ACC112 (cell line): Measurements from ENCODE around the gene PLPPR1.

Experiments used
- H2AFZ ChIP-seq: fragments of 200-600 bp; sonication (generic); one replicate; pipeline ENCODE4 v1.6.0; 2017; ENCODE audit warnings: antibody characterized with exemption, low read length; ENCODE audit not compliant: unreplicated experiment
- H3K27ac ChIP-seq: fragments of 200-600 bp; sonication (generic); 2 replicates; pipeline ENCODE4 v1.5.1; 2014; ENCODE audit warnings: low read depth, mild to moderate bottlenecking, antibody characterized with exemption, low read length, moderate library complexity
- H3K27me3 ChIP-seq: fragments of 200-600 bp; sonication (generic); 2 replicates; pipeline ENCODE4 v1.6.1; 2014; ENCODE audit warnings: mild to moderate bottlenecking, antibody characterized with exemption, low read length, moderate library complexity, mixed read lengths; ENCODE audit not compliant: insufficient read depth
- H3K36me3 ChIP-seq: fragments of 200-600 bp; sonication (generic); 2 replicates; pipeline ENCODE4 v1.6.1; 2016; ENCODE audit warnings: mild to moderate bottlenecking, antibody characterized with exemption, low read length, moderate library complexity, mixed read lengths; ENCODE audit not compliant: insufficient read depth
- H3K4me1 ChIP-seq: fragments of 200-600 bp; sonication (generic); one replicate; pipeline ENCODE4 v1.6.1; 2016; ENCODE audit warnings: low read length, mixed read lengths; ENCODE audit not compliant: insufficient read depth, unreplicated experiment, control insufficient read depth
- H3K4me3 ChIP-seq: fragments of 200-600 bp; sonication (generic); 2 replicates; pipeline ENCODE4 v1.5.1; 2014; ENCODE audit warnings: mild to moderate bottlenecking, low read depth, low read length
- H3K79me2 ChIP-seq: fragments of 200-600 bp; sonication (generic); one replicate; pipeline ENCODE4 v1.6.0; 2016; ENCODE audit warnings: low read length; ENCODE audit not compliant: control insufficient read depth, unreplicated experiment, insufficient read depth

PLPPR1 gene

DNA sequence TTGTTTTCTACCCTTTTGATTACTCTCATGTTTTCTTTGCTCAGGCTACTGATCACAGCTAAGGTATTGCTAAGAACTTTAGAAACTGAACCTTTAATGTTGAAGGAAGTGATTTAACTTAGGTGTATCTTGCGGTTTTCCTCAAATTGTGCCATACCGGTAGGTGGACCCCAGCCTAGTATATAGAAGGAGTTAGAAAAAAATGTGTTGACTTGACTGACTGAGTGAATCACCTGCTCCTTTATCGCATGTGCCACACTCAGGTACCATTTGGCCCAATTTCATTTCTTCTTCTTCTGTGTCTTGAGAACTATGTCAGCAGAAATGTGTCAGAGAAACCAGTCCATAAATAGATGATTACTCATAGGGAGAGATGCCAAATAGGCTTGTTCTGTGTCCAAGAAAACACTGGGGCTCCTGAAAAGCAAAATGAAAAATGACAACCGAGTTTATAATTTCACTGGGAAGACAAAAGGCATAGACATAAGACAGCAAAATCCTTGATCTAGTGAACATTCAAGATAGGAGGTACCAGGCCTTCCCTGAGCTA lies 19.4 kb downstream of the PLPPR1 start:
- Histone ChIP-seq H3K4me1 (no peaks in the 10 kb centered on the region), H3K4me3 (no peak overlapping the region), H3K79me2 (no peaks in the 10 kb centered on the region), H3K36me3 (no peaks in the 10 kb centered on the region), H2AFZ (no peak overlapping the region), H3K27me3 (no peaks in the 10 kb centered on the region), H3K27ac (no peak overlapping the region)

DNA sequence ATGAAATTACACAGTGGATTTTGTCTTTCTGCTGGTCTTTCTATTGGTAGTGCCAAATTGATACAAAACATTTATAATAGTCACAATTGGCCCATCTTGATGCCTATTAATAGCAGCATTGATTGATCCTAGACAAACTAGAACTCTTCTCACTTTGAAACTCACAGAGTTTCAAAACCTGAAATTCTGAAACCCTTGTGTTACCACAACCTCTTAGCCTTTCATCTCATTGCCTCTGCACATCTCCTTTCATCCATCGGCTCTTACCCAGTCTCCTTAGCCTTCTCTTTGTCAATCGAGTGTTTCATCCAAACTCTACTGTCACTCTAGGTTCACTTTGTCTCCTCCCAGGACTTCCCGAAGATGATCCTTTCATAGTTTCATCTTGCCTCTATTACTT lies 22.1 kb downstream of the PLPPR1 start:
- no peak overlapping the region for H2AFZ ChIP-seq
- H3K79me2 ChIP-seq = no peaks in the 10 kb centered on the region
- H3K4me3 ChIP-seq = no peak overlapping the region
- no peak overlapping the region for H3K27ac ChIP-seq
- no peaks in the 10 kb centered on the region for H3K27me3 ChIP-seq
- H3K36me3 ChIP-seq = no peaks in the 10 kb centered on the region
- H3K4me1 ChIP-seq = no peaks in the 10 kb centered on the region

DNA sequence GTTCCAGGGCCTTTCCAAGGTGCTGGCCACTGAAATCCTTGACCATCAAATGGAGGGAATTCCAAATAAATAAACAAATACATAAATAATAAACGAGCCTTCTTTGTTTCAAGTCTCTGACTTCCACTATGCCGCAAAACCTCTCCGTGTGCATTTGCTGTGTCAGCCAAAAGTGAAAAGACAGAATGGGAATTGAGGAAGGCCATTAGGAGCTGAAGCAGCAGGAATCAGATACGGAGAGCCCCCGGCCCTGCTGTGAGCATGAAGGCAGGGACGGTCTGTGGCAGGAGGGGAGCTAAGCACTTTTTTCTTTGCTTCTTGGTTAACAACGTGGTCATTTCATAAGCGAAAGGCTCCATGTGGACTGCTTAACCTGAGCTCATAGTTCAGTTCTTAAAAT lies 26.1 kb downstream of the PLPPR1 start:
- Histone ChIP-seq H3K27me3 (no peaks in the 10 kb centered on the region), H3K4me1 (no peaks in the 10 kb centered on the region), H3K79me2 (no peaks in the 10 kb centered on the region), H3K4me3 (no peak overlapping the region), H3K27ac (no peak overlapping the region), H3K36me3 (no peaks in the 10 kb centered on the region), H2AFZ (no peak overlapping the region)

- Histone ChIP-seq H3K79me2 (no peaks in the 10 kb centered on the region), H3K4me1 (no peaks in the 10 kb centered on the region), H2AFZ (no peak overlapping the region), H3K4me3 (no peak overlapping the region), H3K27me3 (no peaks in the 10 kb centered on the region), H3K36me3 (no peaks in the 10 kb centered on the region), H3K27ac (no peak overlapping the region)
Measured at GRCh38 chr9:101055516-101055915, 27.0 kb downstream of the PLPPR1 start.

- Histone ChIP-seq H3K27ac (no peak overlapping the region), H3K4me3 (no peak overlapping the region), H3K27me3 (no peaks in the 10 kb centered on the region), H3K79me2 (no peaks in the 10 kb centered on the region), H2AFZ (no peak overlapping the region), H3K36me3 (no peaks in the 10 kb centered on the region), H3K4me1 (no peaks in the 10 kb centered on the region)
Measured at GRCh38 chr9:101062686-101063085, 34.2 kb downstream of the PLPPR1 start.

DNA sequence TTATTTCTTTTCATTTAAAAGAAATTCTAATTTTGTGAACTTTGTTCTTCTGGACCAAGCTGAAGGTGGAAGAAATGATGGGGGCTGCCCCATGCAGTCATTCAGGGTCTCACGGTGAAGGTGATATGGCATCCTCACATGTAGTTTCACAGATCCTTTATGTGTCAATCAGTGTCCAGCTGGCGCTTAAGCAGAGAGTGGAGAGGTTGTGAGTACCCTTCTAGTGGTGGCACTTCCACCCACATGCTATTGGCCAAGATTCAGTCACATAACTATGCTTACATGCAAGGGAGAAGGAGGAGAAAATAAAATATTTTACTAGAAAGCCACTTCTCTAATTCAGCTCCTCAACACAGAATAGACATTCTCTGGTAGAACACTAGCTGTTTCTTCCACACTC lies 34.7 kb downstream of the PLPPR1 start:
- Histone ChIP-seq H3K27ac (no peak overlapping the region), H3K79me2 (no peaks in the 10 kb centered on the region), H3K27me3 (no peaks in the 10 kb centered on the region)

DNA sequence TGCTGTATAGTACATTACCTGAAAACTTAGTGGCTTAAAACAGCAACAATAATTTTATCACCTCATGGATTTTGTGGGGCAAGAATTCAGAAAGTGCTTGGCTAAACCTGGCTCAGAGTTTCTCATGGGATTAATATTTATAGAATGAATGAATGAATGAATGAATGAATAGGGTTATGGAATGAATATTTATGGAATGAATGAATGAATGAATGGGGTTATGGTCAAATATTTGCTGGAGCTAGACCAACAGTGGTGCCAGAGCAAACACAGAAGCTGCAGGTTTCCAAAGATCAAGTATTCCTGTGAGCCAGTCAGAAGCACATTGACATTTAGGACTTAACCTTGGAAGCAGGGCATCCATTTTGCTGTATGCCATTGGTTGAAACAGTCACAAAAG lies 35.7 kb downstream of the PLPPR1 start:
- Histone ChIP-seq H3K4me3 (no peak overlapping the region), H2AFZ (no peak overlapping the region), H3K79me2 (no peaks in the 10 kb centered on the region), H3K4me1 (no peaks in the 10 kb centered on the region), H3K36me3 (no peaks in the 10 kb centered on the region), H3K27ac (no peak overlapping the region), H3K27me3 (no peaks in the 10 kb centered on the region)

More for the DNA sequence above, 34.7 kb downstream of the PLPPR1 start:
- Histone ChIP-seq H2AFZ (no peak overlapping the region), H3K36me3 (no peaks in the 10 kb centered on the region), H3K4me1 (no peaks in the 10 kb centered on the region), H3K4me3 (no peak overlapping the region)

DNA sequence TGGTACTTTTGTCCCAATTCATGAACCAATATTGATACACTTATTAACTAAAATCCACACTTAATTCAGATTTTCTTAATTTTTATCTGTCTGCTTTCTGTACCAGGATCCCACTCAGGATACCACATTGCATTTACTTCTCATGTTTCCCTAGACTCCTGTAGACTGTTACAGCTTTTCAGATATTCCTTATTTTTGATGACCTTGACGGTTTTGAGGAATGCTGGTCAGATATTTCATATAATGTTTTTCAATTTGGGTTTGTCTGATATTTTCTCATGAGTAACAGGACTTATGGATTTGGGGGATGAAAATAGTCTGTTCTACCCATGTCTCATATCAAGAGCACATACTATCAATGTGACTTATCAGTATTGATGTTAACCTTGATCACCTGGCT lies 37.4 kb downstream of the PLPPR1 start:
- no peaks in the 10 kb centered on the region for H3K79me2 ChIP-seq
- no peaks in the 10 kb centered on the region for H3K4me1 ChIP-seq
- H2AFZ ChIP-seq = no peak overlapping the region
- no peak overlapping the region for H3K27ac ChIP-seq
- H3K27me3 ChIP-seq = no peaks in the 10 kb centered on the region
- no peaks in the 10 kb centered on the region for H3K36me3 ChIP-seq
- no peak overlapping the region for H3K4me3 ChIP-seq

DNA sequence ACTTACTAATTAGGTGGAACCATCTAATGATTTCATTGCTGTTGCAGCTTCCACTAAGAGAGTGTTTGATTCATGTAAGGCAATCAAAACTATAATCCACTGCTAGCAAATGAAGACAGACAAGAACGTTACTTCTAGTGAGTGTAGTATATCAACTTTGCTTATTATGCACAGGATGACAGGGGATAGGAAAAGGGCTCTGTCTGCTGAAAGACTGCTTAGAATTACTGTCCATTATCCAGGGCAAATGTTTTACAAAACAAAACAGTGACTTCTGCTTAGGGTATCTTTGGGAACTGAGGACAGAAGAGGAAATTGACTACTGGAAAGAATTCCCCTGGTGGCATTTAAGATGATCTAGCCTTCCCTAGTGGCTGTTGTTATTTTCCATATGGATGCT lies 40.2 kb downstream of the PLPPR1 start:
- Histone ChIP-seq H3K4me3 (no peak overlapping the region), H3K27me3 (no peaks in the 10 kb centered on the region), H3K36me3 (no peaks in the 10 kb centered on the region), H3K4me1 (no peaks in the 10 kb centered on the region), H3K27ac (no peak overlapping the region), H3K79me2 (no peaks in the 10 kb centered on the region), H2AFZ (no peak overlapping the region)

DNA sequence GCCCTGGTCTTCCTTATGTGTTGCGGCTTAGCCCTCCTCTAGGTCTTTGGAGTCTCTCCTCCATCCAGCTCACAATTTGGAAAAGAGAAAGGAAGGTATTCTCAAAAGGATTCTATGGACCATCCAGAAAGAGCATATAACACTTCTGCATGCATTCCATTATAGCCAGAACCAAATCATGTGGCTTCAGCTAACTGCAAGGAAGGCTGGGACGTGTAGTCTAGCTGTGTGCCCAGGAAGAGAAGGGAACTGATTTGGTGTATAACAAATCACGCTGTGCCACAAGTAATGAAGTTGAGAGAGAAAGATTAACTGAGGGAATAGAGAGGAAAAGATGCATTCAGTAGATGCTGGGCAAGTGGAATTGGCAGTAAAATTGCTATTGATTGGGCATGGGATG lies 43.7 kb downstream of the PLPPR1 start:
- H3K27ac ChIP-seq = no peak overlapping the region
- H3K27me3 ChIP-seq = no peaks in the 10 kb centered on the region
- no peak overlapping the region for H3K4me3 ChIP-seq
- H2AFZ ChIP-seq = no peak overlapping the region
- H3K36me3 ChIP-seq = no peaks in the 10 kb centered on the region
- H3K79me2 ChIP-seq = no peaks in the 10 kb centered on the region
- no peaks in the 10 kb centered on the region for H3K4me1 ChIP-seq

DNA sequence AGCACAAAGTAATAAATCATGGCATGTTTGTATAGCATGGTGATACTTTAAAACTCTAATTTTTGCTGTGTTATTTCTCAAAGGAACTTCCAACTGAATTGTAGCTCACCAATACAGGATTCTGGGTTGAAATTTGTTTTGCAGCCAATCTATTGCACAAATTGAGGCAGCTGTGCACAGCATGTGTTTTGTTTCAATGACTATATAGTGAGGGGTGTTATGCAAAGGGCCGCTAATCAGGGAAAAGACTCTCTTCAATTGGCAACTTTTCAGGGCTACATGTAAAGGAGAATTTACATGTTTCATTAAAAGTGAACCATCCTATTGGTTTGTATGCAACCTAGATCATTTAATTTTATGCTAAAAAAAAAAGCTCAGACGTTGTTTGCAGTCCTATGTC lies 44.6 kb downstream of the PLPPR1 start:
- no peaks in the 10 kb centered on the region for H3K79me2 ChIP-seq
- no peak overlapping the region for H2AFZ ChIP-seq
- no peak overlapping the region for H3K4me3 ChIP-seq
- no peaks in the 10 kb centered on the region for H3K4me1 ChIP-seq
- H3K36me3 ChIP-seq = no peaks in the 10 kb centered on the region
- no peak overlapping the region for H3K27ac ChIP-seq
- H3K27me3 ChIP-seq = no peaks in the 10 kb centered on the region
